ENCODE measurements around the gene RGS16. TPM values are rescaled to one million over a fixed set of nuclear protein-coding genes. Genes with fewer than 3 reads are reported as not detected.

The RGS16 gene
- polyA plus RNA-seq, 1 donor (not counting 4 experiments of a cell fraction or from before 2014, with no cell fraction given), result 0.34 TPM

DNA sequence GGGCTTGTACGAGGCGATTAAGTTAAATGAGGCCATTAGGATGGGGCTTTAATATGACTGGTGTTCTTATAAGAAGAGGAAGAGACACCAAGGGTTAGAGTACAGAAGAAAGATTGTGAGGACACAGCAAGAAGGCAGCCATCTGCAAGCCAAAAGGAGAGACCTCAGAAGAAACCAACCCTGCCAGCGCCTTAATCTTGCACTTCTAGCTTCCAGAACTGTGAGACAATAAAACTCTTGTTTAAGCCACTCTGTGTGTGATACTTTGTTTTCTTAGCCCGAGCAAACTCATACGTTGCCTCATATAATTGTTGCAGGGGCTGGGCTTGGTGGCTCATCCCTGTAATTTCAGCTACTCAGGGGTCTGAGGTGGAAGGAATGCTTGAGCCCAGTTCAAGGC, 33.6 kb upstream of the RGS16 start:
- no peak overlapping the region for H3K9ac ChIP-seq (ENCODE audit: control insufficient read depth, extremely low read depth, insufficient read depth, low read length)
- no peaks in the 10 kb centered on the region for H3K9me3 ChIP-seq (ENCODE audit: control insufficient read depth, low read depth, low read length)
- H3K79me2 ChIP-seq (ENCODE audit: control insufficient read depth, insufficient read depth, low read length), result no peaks in the 10 kb centered on the region
- H3K27ac ChIP-seq (ENCODE audit: control insufficient read depth, insufficient read depth, low read length), result no peak overlapping the region
- no peaks in the 10 kb centered on the region for H3K9me1 ChIP-seq (ENCODE audit: control insufficient read depth, extremely low read depth, insufficient read depth, low read length)
- no peak for DNase-seq (ENCODE audit: low read depth, low spot score)
- H3K4me2 ChIP-seq (ENCODE audit: control insufficient read depth, extremely low read depth, insufficient read depth, low read depth, low read length), result no peak overlapping the region
- FAIRE-seq, result no peak
- no peaks in the 10 kb centered on the region for H4K20me1 ChIP-seq (ENCODE audit: control insufficient read depth, extremely low read depth, insufficient read depth, low read length)
- H3K36me3 ChIP-seq (ENCODE audit: control insufficient read depth in 2 of 2, extremely low read depth in 1 of 2, insufficient read depth in 2 of 2, low read length in 2 of 2), result no peaks in the 10 kb centered on the region
- dilution Hi-C loops (cut with MboI; ENCODE audit: extremely low pct_ligation_motif_present, low sequenced_read_pairs), result no loop called here
- no peak overlapping the region for H3K4me3 ChIP-seq (ENCODE audit: control insufficient read depth in 2 of 3, extremely low read depth in 1 of 3, insufficient read depth in 2 of 3, low read depth in 1 of 3, low read length in 3 of 3)
- TF ChIP-seq, protein P1, sequence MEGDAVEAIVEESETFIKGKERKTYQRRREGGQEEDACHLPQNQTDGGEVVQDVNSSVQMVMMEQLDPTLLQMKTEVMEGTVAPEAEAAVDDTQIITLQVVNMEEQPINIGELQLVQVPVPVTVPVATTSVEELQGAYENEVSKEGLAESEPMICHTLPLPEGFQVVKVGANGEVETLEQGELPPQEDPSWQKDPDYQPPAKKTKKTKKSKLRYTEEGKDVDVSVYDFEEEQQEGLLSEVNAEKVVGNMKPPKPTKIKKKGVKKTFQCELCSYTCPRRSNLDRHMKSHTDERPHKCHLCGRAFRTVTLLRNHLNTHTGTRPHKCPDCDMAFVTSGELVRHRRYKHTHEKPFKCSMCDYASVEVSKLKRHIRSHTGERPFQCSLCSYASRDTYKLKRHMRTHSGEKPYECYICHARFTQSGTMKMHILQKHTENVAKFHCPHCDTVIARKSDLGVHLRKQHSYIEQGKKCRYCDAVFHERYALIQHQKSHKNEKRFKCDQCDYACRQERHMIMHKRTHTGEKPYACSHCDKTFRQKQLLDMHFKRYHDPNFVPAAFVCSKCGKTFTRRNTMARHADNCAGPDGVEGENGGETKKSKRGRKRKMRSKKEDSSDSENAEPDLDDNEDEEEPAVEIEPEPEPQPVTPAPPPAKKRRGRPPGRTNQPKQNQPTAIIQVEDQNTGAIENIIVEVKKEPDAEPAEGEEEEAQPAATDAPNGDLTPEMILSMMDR (optimal IDR thresholded peaks at IDR 0.05 in 1 of 3, IDR thresholded peaks at IDR 0.05 in 1 of 3, conservative IDR thresholded peaks at IDR 0.05 in 1 of 3; ENCODE audit: extremely low read depth in 1 of 3, insufficient read depth in 2 of 3, low read length in 3 of 3), result no peak
- TF ChIP-seq EZH2 (IDR thresholded peaks at IDR 0.05; ENCODE audit: low read length), result no peak
- H2AFZ ChIP-seq (ENCODE audit: control insufficient read depth, low read length), result no peak overlapping the region
- H3K27me3 ChIP-seq (ENCODE audit: control insufficient read depth, extremely low read depth, insufficient read depth, low read length), result no peaks in the 10 kb centered on the region
- no peaks in the 10 kb centered on the region for H3K4me1 ChIP-seq (ENCODE audit: control insufficient read depth, extremely low read depth, insufficient read depth, low read length)

DNA sequence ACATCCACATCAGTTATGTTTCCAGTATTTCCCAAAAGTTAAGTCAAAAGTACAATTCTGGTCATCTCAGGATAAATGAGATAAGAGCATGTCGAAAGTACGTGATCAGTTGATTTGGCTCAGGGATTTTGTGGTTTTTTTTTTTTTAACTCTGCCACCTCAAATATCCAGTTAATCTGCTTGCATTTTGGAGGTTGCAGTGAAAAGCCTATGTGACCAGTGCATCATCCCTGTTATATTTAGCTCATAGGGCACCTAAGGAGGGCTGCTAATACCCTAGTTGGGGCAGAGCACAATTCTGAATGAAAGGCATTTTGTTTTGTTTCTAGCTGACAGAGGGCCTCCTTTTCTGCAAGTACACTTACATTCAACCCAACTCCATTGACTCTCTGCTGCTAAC, 31.7 kb upstream of the RGS16 start:
- no peaks in the 10 kb centered on the region for H3K9me1 ChIP-seq (ENCODE audit: control insufficient read depth, extremely low read depth, insufficient read depth, low read length)
- DNase-seq (ENCODE audit: low read depth, low spot score) (no peak), FAIRE-seq (no peak)
- H3K4me1 ChIP-seq (ENCODE audit: control insufficient read depth, extremely low read depth, insufficient read depth, low read length), result no peaks in the 10 kb centered on the region
- H2AFZ ChIP-seq (ENCODE audit: control insufficient read depth, low read length), result no peak overlapping the region
- H3K4me2 ChIP-seq (ENCODE audit: control insufficient read depth, extremely low read depth, insufficient read depth, low read depth, low read length), result no peak overlapping the region
- no peak overlapping the region for H3K9ac ChIP-seq (ENCODE audit: control insufficient read depth, extremely low read depth, insufficient read depth, low read length)
- no peaks in the 10 kb centered on the region for H3K36me3 ChIP-seq (ENCODE audit: control insufficient read depth in 2 of 2, extremely low read depth in 1 of 2, insufficient read depth in 2 of 2, low read length in 2 of 2)
- dilution Hi-C loops (cut with MboI; ENCODE audit: extremely low pct_ligation_motif_present, low sequenced_read_pairs), result no loop called here
- H3K4me3 ChIP-seq (ENCODE audit: control insufficient read depth in 2 of 3, extremely low read depth in 1 of 3, insufficient read depth in 2 of 3, low read depth in 1 of 3, low read length in 3 of 3), result no peak overlapping the region
- no peaks in the 10 kb centered on the region for H3K79me2 ChIP-seq (ENCODE audit: control insufficient read depth, insufficient read depth, low read length)
- no peaks in the 10 kb centered on the region for H3K27me3 ChIP-seq (ENCODE audit: control insufficient read depth, extremely low read depth, insufficient read depth, low read length)
- no peaks in the 10 kb centered on the region for H3K9me3 ChIP-seq (ENCODE audit: control insufficient read depth, low read depth, low read length)
- TF ChIP-seq, protein P1 (optimal IDR thresholded peaks at IDR 0.05 in 1 of 3, IDR thresholded peaks at IDR 0.05 in 1 of 3, conservative IDR thresholded peaks at IDR 0.05 in 1 of 3; ENCODE audit: extremely low read depth in 1 of 3, insufficient read depth in 2 of 3, low read length in 3 of 3), result no peak
- TF ChIP-seq EZH2 (IDR thresholded peaks at IDR 0.05; ENCODE audit: low read length), result no peak
- no peaks in the 10 kb centered on the region for H4K20me1 ChIP-seq (ENCODE audit: control insufficient read depth, extremely low read depth, insufficient read depth, low read length)
- H3K27ac ChIP-seq (ENCODE audit: control insufficient read depth, insufficient read depth, low read length), result no peak overlapping the region

Measured in keratinocyte (primary cell).